Measurements from ENCODE around the gene DPPA4.

The DPPA4 gene

GRCh38 chr3:109339714-109340648, 2.6 kb upstream of the DPPA4 start:
- DNase-seq (ENCODE audit: insufficient read length, low spot score) (no peak), FAIRE-seq (no peak)

DNA sequence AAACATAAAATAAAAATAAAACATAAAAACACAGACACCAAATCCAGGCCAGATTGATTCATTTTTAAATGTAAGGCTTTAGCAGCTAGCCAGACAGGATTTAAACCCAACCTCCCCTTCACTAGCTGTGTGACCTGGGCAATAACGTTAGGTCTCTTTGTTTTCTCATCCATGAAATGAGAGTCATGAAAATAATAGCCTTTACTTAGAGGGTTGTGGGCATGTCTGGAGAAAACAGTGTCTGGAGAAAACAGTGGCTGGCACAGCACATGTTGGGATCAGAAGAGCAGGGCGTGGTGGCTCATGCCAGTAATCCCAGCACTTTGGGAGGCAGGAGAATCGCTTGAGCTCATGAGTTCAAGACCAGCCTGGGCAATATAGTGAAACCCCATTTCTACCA, 1.9 kb upstream of the DPPA4 start:
- FAIRE-seq (no peak), DNase-seq (ENCODE audit: insufficient read length, low spot score) (no peak)

GRCh38 chr3:109338322-109338721, 976 bp upstream of the DPPA4 start:
- FAIRE-seq, result no peak
- DNase-seq (ENCODE audit: insufficient read length, low spot score), result no peak

DNA sequence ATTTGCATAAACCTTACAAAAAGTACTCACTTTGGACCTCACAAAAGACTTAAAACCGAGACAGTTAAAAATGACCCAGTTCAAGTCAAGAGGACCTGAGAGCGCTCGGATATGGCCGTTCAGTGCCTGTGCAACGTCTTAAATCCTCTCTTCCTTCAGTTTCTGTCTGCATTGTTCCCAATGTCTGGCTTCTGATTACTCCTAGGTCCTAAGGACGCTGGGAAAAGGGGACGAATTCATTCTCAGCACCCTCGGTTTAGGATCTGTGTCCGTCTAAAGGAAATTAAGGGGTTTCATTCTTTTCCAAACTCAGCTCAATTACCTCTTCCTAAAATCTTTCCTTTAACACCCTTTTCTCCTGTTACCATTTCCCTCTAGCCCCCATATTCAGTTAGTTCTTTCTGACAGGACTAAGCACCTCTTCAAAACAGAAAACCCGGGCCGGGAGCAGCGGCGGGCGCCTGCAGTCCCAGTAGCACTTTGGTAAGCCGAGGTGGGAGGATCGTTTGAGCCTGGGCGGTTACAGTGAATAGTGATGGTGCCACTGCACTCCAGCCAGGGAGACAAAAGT, 970 bp downstream of the DPPA4 start:
- no peak for FAIRE-seq

GRCh38 chr3:109334572-109334971, 2.8 kb downstream of the DPPA4 start:
- DNase-seq (ENCODE audit: insufficient read length, low spot score), result no peak
- no peak for FAIRE-seq

More for the DNA sequence above, 970 bp downstream of the DPPA4 start:
- DNase-seq (ENCODE audit: insufficient read length, low spot score), result no peak

GRCh38 chr3:109331692-109332091, 5.7 kb downstream of the DPPA4 start:
- DNase-seq (ENCODE audit: insufficient read length, low spot score), result no peak
- no peak for FAIRE-seq

DNA sequence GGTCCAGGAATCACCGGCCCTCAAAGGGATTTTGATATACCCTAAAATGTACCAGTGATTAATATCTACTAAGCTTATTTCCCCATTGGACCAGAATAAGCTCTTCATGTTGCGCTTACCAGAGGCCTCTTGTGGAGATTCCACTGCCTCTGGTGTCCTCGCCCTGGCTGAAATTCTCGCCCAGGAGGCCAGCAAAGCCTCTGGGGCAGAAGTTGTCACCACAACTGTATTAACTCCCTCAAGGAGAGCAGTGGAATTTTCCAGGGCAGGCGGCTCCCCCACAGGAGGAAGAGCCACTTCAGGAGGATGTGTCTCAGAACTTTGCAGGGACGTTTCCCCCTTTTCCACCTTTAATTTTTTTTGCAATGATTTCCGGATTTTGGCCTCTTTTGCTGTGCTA, 6.9 kb downstream of the DPPA4 start:
- no peak for FAIRE-seq

GRCh38 chr3:109328202-109328601, 9.1 kb downstream of the DPPA4 start:
- no peak for DNase-seq (ENCODE audit: insufficient read length, low spot score)

More for the DNA sequence above, 6.9 kb downstream of the DPPA4 start:
- no peak for DNase-seq (ENCODE audit: insufficient read length, low spot score)

GRCh38 chr3:109325657-109326056, 11.7 kb downstream of the DPPA4 start:
- DNase-seq (ENCODE audit: insufficient read length, low spot score) (no peak), FAIRE-seq (no peak)

More at GRCh38 chr3:109328202-109328601, 9.1 kb downstream of the DPPA4 start:
- no peak for FAIRE-seq

- FAIRE-seq (no peak), DNase-seq (ENCODE audit: insufficient read length, low spot score) (no peak)
Measured at GRCh38 chr3:109325109-109325508, 12.2 kb downstream of the DPPA4 start.

- FAIRE-seq (no peak), DNase-seq (ENCODE audit: insufficient read length, low spot score) (no peak)
Measured at GRCh38 chr3:109316162-109316730, 21.1 kb downstream of the DPPA4 start, which contains the start of gene DPPA2. Gene DPPA2 (minus strand): TSS chr3:109316517. CDS start chr3:109314542, 1,975 bp downstream.

DNA sequence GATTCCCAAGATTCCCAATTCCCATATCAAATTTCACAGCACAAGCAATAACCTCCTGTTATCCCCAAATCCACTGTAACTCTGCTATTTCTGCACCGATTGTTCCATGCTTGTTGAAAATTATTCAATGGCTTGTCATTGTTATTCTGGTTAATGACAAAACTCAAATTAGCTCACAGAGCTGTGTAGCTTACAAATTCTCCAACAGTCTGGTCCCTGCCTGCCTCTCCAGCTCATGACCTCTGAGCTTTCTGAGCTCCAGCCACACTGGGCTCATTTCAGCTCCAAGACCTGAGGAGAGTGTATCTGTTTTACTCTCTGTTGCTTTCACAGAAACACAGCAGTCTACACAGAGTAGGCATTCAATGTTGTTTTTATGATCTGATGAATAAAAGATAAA, 24.3 kb downstream of the DPPA4 start:
- DNase-seq (ENCODE audit: insufficient read length, low spot score) (no peak), FAIRE-seq (no peak)

- FAIRE-seq, result no peak
Measured at GRCh38 chr3:109297496-109297895, 39.9 kb downstream of the DPPA4 start.

GRCh38 chr3:109284071-109284470, 53.3 kb downstream of the DPPA4 start:
- no peak for DNase-seq (ENCODE audit: insufficient read length, low spot score)
- no peak for FAIRE-seq

More at GRCh38 chr3:109297496-109297895, 39.9 kb downstream of the DPPA4 start:
- DNase-seq (ENCODE audit: insufficient read length, low spot score), result no peak

- DNase-seq (ENCODE audit: insufficient read length, low spot score), result no peak
- no peak for FAIRE-seq
Measured at GRCh38 chr3:109278546-109278945, 58.8 kb downstream of the DPPA4 start.

GRCh38 chr3:109278141-109278540, 59.2 kb downstream of the DPPA4 start:
- DNase-seq (ENCODE audit: insufficient read length, low spot score) (no peak), FAIRE-seq (no peak)

Measured in HTR-8/SVneo (cell line).